SU-DHL-6 (cell line): ENCODE results near the gene TMCC3.

Source experiments
- EZH2phosphoT487 ChIP-seq: fragments of 200-600 bp; sonication (generic), shearing (Covaris generic); conservative IDR thresholded peaks from 2 replicates; pipeline ENCODE4 v1.6.1; 2018; ENCODE audit warnings: mild to moderate bottlenecking, antibody characterized with exemption, low read length, moderate library complexity, mixed read lengths
- TF ChIP-seq, protein P1 (sequence below): fragments of 200-600 bp; sonication (generic); IDR thresholded peaks from one replicate; pipeline ENCODE4 v1.5.1; 2017; ENCODE audit warnings: antibody characterized with exemption, mild to moderate bottlenecking, low read length, moderate library complexity; ENCODE audit not compliant: insufficient read depth, poor library complexity, severe bottlenecking

GRCh38 chr12:94621662-94622359 lies 28.5 kb downstream of the TMCC3 start:
- TF ChIP-seq, protein P1, sequence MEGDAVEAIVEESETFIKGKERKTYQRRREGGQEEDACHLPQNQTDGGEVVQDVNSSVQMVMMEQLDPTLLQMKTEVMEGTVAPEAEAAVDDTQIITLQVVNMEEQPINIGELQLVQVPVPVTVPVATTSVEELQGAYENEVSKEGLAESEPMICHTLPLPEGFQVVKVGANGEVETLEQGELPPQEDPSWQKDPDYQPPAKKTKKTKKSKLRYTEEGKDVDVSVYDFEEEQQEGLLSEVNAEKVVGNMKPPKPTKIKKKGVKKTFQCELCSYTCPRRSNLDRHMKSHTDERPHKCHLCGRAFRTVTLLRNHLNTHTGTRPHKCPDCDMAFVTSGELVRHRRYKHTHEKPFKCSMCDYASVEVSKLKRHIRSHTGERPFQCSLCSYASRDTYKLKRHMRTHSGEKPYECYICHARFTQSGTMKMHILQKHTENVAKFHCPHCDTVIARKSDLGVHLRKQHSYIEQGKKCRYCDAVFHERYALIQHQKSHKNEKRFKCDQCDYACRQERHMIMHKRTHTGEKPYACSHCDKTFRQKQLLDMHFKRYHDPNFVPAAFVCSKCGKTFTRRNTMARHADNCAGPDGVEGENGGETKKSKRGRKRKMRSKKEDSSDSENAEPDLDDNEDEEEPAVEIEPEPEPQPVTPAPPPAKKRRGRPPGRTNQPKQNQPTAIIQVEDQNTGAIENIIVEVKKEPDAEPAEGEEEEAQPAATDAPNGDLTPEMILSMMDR: no peak
- no peak for TF ChIP-seq EZH2phosphoT487
